ENCODE data around the gene SMIM28.

The SMIM28 gene

GRCh38 chr6:138374815-138375214 is 2.9 kb upstream of the SMIM28 start:
- DNase-seq = no peak

- no peak for DNase-seq
Observed at GRCh38 chr6:138377042-138377441, 663 bp upstream of the SMIM28 start.

- DNase-seq = no peak
Observed at GRCh38 chr6:138378463-138378862, 758 bp downstream of the SMIM28 start.

- DNase-seq = no peak
Observed at GRCh38 chr6:138382498-138383265, 5.0 kb downstream of the SMIM28 start.

- no peak for DNase-seq
Observed at GRCh38 chr6:138383776-138384175, 6.1 kb downstream of the SMIM28 start.

- DNase-seq = no peak
Observed at GRCh38 chr6:138386897-138387296, 9.2 kb downstream of the SMIM28 start.

GRCh38 chr6:138387577-138388368 is 10.1 kb downstream of the SMIM28 start:
- DNase-seq = no peak

GRCh38 chr6:138389551-138389950 is 11.8 kb downstream of the SMIM28 start:
- no peak for DNase-seq

GRCh38 chr6:138393871-138394783 is 16.4 kb downstream of the SMIM28 start:
- no peak for DNase-seq

GRCh38 chr6:138396709-138397108 is 19.0 kb downstream of the SMIM28 start:
- no peak for DNase-seq

GRCh38 chr6:138397128-138398122 is 19.7 kb downstream of the SMIM28 start:
- DNase-seq = no peak

GRCh38 chr6:138400326-138400725 is 22.6 kb downstream of the SMIM28 start:
- DNase-seq = no peak

- no peak for DNase-seq
Observed at GRCh38 chr6:138401960-138402837, 24.5 kb downstream of the SMIM28 start.

- no peak for DNase-seq
Observed at GRCh38 chr6:138402838-138403187, 25.1 kb downstream of the SMIM28 start.

- DNase-seq = peak; percentile 19 to 21
Observed at GRCh38 chr6:138403324-138403800, 25.7 kb downstream of the SMIM28 start.

- DNase-seq = peak; percentile 68 to 87
Observed at GRCh38 chr6:138403801-138404665, 26.3 kb downstream of the SMIM28 start, which contains the start of gene HEBP2. Gene HEBP2 (plus strand): TSS chr6:138404223. CDS start chr6:138404496, 273 bp downstream.

- DNase-seq = no peak
Observed at GRCh38 chr6:138404666-138405337, 27.1 kb downstream of the SMIM28 start.

GRCh38 chr6:138405816-138406413 is 28.2 kb downstream of the SMIM28 start:
- DNase-seq = no peak

- no peak for DNase-seq
Observed at GRCh38 chr6:138406443-138406842, 28.7 kb downstream of the SMIM28 start.

All from stimulated activated CD4-positive, alpha-beta T cell treated with anti-CD3 and anti-CD28 coated beads, Interleukin-2, amount 100 ng/mL, for 48 hours (primary cell).